Activated CD8-positive, alpha-beta memory T cell treated with anti-CD3 and anti-CD28 coated beads, Interleukin-2, amount 50 U/mL, for 24 hours (primary cell): ENCODE data around the gene ZNF521.

Source experiments
- DNase-seq: peaks from one replicate; pipeline ENCODE4 v3.0.0-alpha.2; 2020; ENCODE audit errors: extremely low read depth

The ZNF521 gene

DNA sequence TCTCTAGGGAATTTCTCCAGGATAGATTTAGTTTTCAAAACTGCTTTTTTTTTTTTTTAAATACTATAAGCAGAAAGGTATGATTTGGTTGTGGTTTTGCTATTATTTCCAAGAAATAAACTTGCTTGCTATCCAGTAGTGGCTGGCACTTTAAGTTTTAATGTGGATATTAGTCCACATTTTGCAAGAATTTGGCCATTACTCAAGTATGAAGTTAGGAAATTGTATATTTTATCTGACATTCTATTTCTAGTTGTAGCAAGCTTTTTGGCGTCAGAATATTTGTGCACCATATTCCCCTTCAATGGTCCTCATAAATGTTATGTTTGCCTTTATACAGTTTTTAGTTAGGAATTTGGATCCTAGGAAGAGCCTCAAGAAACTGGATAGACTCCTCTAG lies 226.3 kb downstream of the ZNF521 start:
- DNase-seq: no peak

DNA sequence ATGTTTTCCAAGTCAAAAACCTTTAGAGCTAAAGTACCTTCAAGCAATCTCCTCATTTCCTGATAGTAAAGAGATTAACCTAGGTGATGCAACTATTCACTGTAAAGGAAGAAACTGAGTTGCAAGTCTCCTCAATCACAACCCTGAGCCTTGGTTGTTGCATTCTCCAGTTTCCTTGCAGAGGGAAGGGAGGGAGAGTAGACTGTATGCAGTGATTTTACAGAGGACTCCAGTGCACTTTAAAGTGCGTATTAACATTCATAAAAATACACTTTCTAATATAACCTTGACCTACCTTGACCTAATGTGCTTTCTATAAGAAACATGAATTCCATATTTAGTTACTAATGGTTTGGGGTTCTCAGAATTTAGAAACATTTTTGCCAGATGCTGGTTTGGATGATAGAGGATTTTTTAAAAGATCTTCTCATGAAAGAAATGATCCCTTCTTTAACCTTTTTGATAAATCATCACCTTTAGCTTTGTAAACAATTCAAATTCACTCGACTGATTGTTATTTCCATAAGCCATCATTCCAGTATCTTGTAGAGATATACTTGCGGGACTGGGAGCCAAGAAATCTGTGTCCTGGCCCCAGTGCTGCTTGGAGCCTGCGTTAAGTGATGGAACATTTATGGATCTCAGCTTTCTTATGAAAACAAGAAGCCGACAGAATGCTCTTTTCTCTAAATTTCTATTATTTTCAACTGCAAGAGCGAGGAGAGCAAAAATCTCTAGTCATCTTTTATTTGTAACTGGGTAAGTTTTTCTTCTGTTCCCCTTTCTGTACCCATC lies 228.3 kb downstream of the ZNF521 start:
- no peak for DNase-seq

DNA sequence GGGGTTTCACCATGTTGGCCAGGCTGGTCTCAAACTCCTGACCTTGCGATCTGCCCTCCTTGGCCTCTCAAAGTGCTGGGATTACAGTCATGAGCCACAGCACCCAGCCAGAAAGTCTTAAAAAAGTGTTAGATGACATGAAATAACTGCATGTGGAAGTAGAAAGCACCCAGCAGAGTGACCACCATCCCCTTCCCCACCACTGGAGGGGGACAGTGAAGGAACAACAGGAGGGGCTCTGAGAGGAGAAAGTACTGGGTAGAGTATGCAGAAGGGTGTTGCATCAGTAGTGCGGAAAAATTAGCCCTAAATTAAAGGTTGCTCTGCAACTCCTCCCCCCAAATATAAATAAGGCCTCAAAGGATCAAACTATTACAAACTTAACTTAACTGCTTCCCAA lies 230.5 kb downstream of the ZNF521 start:
- no peak for DNase-seq

DNA sequence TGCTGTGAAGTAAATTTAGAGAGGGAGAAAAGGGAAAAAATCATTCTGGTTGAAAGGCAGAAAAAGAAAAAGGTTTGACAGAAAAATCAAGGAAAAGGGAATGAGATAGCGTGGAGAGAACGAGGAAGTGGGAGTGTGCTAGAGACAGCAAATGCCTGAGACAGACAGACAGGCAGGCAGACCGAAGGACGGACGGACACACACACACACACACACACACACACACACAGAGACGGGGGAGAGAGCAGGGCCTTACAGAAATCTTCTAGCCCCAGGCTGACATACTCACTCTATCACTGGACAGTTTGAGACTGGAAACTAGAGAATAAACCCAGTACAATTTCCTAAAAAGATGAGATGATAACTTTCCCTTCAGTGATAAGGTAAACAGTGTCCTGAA lies 238.4 kb downstream of the ZNF521 start:
- no peak for DNase-seq

DNA sequence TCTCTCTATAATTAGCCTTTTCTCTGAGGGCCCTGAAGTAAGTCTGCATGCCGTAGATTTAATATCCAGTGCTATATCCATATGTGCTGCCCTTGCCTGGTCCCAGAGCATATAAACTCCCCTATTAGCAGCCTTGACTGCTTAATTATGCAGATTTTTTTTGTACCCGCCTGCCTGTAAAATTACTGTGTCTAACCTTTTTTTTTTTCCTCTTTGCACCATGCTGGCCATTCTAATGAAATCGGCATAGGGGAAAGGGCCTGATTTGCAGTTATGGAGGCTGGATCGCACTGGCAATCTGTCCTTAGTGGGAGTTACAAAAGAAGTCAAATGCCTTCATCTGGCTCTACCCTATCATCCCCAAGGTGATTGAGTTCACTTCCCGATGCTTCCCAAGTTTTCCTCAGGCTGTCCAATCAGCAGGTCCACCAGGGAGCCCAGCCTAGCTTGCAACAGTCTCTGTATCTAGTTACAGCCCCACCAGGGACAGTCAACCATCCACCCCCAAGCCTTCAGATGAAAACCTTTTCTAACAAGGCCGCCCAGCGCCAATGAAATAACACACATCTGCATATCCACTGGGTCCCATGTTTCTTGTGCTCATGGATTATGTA lies 239.0 kb downstream of the ZNF521 start:
- DNase-seq: no peak

DNA sequence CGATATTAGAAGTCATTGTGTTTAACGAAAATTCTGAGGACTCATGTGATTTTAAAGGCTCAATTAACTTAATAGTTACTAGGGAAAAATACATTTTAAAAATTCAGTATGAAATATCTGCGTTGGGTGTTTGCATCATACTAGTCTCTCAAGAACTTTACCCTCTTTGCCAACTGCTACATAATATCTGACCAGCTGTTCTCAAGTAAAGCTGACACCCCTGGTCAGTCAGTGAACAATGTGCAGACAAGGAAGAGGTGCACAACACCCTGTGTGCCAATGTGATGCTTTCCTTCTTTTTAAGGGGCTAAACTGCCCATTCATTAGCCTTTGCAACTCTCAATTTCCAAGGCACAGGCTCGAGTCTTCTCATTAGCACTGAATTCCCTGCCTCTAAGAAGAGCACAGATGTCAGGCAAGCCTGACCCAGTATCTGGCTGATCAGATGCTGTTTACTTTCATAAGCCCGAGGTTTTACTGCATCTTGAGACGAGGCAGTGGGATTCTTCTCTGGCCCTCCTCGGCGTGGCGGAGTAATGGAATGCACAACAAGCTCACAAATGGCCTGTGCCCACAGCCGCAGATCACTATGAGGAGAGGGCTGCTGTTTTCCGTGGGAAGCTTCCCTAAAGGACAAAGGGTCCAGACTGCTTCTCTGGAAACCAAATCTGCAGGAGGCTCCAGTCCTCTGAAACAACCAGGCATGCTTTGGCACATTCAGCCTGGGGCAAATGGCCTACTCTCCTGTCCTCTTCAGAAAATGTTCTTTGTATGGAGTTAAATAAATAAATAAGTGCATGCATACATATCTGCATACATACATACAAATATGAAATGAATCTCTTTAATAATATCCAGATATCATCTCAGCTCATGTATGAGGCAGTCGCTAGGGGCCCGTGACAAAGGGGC lies 240.3 kb downstream of the ZNF521 start:
- no peak for DNase-seq

DNA sequence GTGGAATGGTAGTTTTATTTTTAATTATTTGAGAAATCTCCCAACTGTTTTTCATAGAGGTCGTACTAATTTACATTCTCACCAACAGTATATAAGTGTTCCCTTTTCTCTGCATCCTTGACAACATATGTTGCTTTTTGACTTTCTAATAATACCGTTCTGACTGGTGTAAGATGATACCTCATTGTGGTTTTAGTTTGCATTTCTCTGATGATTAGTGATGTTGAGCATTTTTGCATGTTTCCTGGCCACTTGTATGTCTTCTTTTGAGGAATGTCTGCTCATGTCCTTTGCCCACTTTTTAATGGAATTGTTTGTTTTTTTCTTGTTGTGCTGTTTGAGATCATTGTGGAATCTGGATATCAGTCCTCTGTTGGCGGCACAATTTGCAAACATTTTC lies 242.5 kb downstream of the ZNF521 start:
- DNase-seq: no peak

DNA sequence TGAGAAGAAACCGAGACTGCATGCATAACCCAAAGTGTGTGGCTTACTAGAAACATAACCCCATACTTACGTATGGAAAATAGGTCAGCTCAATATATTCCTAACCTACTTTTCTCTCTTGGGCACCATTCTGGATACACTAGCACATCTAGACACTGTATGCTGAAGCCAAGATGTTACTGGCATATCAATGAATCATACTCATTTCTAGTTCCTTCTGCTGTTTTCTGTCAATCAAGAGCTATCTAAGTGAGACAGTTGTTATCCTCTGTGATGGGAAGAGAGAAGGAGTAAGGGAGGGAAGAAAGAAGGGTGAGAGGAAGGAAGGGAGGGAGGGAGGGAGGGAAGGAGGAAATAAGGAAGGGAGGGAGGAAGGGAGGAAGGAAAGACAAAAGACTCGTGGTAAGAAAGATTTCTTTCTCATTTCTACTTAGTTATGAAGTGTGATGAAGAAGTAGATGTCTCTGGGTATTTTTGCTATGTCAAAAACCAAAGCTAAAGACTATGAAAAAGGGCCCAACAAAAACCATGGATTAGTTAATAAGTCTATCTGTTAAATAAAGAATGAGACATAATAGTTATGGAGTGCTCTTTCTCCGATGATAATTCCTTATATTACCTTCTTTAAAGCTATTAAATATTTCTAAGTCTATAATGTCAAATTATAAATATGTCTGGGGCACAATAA lies 248.4 kb downstream of the ZNF521 start:
- no peak for DNase-seq

DNA sequence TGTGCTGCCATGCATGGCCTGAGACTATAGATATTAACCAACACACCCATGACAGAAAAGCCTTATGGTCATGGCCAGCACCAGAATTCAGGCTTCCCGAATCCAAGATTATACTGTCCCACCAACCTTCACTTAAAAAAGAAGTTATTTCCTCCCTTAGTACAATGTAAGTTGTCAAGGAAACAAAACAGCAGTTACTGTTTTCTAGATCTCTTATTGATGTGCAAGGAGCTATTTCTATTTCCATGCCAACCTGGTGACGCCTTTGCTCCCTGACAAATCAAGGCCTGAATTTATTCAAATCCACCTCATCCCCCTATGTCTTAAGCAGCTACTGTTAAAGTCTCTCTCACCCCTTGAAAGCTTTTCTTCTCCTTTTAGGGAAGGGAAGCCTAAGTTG lies 249.3 kb downstream of the ZNF521 start:
- DNase-seq: no peak

DNA sequence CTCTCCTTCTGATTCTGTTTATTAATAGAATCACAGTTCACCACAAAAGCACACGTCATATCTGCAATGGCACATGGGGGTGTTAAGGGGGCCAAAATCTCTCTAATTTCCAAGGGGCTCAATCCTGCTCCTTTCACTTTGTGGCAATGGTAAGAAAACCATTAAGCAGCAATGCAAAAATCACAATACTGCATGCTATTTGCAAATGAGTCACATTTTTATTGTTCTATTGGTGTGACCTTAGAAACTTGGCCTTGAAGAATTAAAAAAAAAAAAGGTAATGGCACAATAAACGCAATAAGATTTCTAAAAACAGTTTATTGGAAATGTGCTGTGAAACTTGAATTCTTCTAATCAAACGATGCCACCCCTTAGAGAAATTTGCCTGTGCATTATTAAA lies 251.5 kb downstream of the ZNF521 start:
- no peak for DNase-seq

DNA sequence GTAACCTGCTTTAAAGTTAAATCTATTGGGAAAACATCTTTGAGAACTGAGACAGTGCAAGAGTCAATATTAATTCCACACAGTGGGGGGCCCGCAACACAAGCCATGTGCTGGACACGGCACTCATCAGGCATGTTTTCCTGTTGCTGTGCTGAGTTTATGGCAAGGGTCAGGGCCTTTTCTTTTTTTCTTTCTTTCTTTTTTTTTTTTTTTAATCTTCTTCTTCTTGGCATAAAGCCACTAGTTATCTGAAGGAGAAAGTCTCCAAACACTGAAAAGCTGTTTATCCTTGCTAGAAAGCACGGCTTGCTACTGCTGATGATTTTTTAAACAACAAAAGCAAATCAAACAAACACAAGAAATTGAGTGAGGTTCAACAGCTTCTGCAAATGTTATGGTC lies 252.1 kb downstream of the ZNF521 start:
- no peak for DNase-seq

DNA sequence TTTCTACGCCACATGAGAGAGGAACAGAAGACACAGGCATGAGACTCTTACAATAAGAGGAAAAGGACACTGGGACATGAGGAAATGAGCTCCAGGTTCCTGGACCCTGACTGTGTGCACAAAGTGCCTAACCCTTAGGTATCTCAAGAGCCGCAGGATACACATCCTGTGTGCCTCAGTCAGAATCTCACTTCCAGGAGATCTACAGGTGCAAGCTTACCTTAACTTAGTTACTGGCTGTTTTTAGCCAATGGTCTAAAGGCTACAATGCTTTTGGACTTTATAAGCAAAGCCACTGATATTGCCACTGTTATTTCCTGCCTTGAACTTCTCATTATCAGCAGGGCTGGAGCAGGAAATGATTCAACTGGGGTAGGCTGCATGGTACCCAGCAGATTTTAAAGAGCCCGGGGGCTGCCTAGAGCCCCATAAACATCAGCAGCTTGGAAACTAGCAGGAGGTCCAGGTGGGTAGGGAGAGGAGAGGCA lies 254.4 kb downstream of the ZNF521 start:
- DNase-seq: no peak

DNA sequence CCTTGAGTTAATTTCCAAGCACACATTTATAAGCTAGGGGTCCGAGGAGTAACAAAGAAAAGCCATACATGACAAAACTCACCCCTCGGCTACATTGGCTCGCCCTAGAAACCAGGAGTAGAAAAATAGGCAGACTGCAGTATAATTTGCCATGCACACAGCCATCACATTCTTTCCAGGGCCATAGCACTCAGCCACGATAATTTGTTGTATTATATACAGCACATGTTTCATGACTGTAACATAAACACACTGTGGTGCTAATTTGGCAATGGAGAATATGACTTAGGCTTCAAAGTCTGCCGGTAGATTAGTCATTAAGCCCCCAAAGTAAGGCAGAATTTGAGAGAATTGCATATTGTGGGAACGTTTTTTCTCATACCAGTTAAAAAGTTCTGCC lies 254.9 kb downstream of the ZNF521 start:
- DNase-seq: no peak

DNA sequence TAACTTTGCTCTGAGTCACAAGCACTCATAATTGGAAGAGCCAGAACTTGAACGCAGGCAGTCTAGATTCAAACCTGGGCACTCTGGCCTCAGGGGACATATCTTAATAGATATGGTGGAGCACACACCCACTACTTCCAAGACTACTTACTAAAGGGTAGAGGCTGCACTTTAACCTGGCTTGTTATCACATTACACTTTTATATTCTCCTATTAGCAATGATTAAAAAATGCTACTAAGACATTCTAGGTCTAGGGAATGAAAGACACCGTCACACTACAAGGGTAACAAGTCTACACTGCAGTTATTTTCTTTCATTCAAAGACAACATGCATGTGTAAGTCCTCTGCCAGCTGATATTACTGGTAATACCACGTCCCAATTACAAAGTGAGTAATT lies 258.8 kb downstream of the ZNF521 start:
- no peak for DNase-seq

DNA sequence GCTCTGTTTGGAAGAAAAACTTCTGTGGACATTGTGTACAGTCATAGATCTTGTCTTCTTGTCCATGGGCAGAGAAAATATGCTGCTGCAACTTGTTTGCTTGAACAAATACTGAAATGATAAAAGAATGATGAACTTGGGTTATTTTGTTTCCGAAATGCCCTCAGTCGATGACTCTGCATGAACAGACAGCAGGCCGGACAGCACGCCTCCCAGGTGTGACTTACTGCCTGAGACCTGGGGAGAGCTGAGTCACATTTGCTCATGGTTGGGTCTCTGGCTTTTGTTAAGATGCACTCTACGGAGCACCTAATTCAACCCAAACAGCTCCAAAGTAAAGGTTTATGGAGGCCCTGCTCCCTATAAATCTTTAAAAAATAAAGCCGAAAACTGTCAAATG lies 262.5 kb downstream of the ZNF521 start:
- no peak for DNase-seq

DNA sequence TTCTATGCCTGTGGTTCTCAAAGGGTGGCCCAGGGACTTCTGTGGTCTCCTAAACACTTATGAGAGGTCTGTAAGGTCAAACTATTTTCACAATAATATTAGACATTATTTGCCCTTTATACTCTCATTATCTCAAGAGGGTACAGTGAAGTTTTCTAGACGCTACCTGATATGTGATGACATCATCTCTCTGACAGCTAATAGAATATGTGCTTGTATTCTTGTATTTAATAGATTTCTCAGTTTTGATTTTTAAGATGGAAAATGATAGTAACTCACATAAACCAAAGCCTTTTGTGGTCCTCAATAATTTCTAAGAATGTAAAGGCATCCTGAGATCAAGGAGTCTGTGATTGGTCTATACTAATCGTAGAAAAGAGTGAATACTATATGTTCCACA lies 265.1 kb downstream of the ZNF521 start:
- DNase-seq: no peak

DNA sequence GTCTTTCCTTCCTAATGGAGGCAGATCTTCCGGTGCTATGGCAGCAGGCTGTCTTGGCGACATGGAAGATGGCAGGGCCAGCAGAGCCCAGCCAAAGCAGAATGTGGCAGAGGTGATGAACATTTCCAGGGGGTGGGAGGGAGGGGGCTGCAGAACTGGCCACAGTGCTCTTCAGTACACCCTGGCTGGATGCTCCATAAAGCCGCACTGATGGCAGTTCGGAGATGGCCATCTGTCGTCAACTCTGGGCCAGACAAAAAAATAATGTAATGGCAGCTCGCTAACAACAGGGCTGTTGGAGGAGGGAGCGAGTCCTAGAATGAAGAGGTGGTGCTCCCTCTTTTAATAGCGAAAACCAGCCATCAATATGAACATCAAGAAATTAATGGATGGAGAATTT lies 271.0 kb downstream of the ZNF521 start:
- DNase-seq: no peak

DNA sequence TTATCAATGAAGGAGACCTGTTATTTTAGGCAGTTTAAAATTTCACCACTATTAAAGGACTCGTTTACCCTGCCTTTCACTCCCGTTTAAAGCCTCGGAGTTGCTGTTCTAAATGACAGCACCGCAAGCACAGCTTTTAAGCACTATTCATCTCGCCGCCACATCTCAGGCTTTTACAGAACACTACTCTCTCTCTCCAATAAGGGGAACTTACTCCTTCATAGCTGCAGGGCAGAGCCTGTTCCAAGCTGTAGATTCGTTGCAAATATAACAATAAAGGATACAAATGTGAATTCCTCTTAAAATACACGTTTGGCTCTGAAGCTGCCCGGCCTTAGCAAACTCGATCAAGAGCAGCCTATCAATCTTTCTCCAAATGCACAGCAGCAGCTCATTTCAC lies 271.8 kb downstream of the ZNF521 start:
- DNase-seq: no peak

DNA sequence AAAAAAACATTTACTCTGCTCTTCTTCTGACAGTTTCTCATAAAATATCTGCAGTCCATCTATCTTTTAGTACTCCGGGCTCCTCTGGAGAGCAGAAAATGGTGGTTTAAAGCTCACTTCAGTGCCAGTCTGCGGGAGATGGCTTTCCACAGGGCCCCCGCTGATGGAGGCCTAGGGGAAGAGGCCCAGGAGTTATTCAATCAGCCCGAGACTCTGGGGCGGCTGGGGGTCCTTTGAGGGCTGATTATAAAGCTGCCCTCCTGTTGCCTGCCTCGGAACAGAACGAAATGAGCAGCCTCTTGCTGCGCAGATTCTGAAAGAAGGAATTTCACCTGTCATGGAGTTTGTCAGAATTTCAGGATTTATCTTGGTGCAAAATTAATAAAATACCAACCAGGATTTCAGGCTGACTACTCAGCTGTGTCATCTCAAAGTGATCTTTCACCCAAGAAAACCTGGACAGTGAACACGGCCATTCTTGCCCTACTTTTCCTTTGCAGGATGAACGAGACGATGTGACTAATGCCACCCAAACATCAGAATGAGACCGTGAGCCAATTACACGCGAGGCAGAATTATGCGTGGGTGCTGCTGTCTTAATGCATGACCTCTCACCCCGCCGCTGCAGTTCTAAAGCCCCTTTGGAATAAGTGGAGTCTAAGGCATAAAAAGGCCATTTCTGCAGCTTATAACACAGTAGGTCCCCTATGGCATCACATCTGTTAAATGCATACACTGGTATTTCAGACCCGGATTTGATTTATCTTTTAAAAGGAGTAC lies 273.8 kb downstream of the ZNF521 start:
- DNase-seq: no peak

DNA sequence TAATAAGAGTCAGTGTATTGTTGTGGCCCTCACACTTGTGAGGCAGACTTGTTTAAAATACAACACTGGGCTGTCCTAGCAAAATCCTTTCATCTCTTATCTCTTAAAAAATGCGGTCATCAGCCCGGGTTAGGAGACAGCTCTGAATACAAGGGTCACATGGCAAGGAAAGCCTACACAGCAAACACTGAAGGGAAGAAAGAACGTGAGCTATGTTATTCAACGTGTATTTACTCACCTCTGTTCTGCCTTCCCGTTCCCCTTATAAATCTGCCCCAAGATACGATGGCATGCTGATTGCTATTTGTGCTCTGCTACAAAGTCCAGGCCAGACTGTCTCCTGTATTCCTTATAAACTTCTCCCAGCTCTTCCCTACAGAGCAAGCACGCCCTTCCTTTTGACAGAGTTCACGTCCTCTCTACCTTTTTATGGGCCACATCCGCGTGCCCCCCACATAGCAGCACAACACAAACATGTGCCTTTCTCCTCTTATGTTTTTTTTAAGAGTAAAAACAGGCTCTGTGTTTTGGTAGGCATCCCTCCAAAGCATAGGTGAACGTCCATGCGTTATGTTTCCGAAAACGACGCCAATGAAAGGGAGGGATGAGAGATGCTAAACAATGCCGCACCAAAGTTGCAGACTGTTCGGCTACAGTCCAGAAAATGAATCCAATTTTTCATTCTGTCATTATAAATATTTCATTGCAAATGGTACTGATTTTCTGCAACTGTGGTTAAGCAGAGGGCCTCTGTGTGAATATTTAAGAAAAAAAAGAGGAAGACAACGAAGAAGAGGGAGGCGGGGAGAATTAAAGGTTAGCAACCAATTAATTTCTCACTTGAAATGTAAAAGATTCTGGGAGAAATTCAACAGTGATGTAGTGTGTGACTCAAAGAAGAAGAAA lies 274.7 kb downstream of the ZNF521 start:
- no peak for DNase-seq
